Cardiac fibroblast (primary cell): Measurements from ENCODE around the gene ITIH2.

ENCODE experiments used
- DNase-seq, 2 donors: peaks; one replicate each; pipeline versions ENCODE4 v3.0.0 to v3.0.0-alpha.2; 2010; ENCODE audit warnings: low read depth in 2 of 2
- H3K4me3 ChIP-seq, 2 donors: replicated peaks in 1 of 2; 1 replicate in 1 of 2; 2 replicates in 1 of 2; pipeline ENCODE4 v1.5.1; 2011; ENCODE audit warnings: low read depth in 2 of 2, low read length in 2 of 2, mild to moderate bottlenecking in 2 of 2, moderate library complexity in 1 of 2
- TF ChIP-seq, protein P1 (sequence below): IDR thresholded peaks from one replicate; pipeline ENCODE4 v1.5.1; 2011; ENCODE audit warnings: low read depth, mild to moderate bottlenecking, low read length, inconsistent platforms

Gene ITIH2

DNA sequence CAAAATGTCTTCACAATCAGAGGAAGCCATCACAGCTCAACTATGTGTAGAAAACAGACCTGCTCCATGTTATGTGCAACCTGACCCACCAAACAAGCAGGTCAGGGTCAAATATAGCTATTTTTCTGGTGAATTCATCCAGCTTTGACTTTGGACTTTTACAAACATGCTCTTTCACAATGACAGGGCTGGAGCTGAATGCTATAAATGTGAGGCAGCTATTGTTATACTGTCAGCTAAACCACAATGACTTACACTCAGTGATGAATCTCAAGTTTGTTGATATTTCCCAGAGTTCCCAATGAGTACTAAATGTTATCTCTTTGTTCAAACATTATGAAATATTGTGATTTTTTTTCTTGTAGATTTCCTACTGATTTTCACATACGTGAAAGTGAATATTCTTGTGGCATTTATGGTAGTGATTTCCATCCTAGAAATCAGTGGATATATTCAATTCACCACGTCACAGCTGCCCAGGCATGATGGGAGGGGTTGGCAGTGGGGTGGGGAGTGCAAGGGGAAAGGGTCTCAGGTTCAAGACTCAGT lies 2.5 kb upstream of the ITIH2 start:
- peak in 1 of 2 donors; percentile 67 for DNase-seq
- TF ChIP-seq, protein P1, sequence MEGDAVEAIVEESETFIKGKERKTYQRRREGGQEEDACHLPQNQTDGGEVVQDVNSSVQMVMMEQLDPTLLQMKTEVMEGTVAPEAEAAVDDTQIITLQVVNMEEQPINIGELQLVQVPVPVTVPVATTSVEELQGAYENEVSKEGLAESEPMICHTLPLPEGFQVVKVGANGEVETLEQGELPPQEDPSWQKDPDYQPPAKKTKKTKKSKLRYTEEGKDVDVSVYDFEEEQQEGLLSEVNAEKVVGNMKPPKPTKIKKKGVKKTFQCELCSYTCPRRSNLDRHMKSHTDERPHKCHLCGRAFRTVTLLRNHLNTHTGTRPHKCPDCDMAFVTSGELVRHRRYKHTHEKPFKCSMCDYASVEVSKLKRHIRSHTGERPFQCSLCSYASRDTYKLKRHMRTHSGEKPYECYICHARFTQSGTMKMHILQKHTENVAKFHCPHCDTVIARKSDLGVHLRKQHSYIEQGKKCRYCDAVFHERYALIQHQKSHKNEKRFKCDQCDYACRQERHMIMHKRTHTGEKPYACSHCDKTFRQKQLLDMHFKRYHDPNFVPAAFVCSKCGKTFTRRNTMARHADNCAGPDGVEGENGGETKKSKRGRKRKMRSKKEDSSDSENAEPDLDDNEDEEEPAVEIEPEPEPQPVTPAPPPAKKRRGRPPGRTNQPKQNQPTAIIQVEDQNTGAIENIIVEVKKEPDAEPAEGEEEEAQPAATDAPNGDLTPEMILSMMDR, result no peak
- no peak overlapping the region for H3K4me3 ChIP-seq

DNA sequence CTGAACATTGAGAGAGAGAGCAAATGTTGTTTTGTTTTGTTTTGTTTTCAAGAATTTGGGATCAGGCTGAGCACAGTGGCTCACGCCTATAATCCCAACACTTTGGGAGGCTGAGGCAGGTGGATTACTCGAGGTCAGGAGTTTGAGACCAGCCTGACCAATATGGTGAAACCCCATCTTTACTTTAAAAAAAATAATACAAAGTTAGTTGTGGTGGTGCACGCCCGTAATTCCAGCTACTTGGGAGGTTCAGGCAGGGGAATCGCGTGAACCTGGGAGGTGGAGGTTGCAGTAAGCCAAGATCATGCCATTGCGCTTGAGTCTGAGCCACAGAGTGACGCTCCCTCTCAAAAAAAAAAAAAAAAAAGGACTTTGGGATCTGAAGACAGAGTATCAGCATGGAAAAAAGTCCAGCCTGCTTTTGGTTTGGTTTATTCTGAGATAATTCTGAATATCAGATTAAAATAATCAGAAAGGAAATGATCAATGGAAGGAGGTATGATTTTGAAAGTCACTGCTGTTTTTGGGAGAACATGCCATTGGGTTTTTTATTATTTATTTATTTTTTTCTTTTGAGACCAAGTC lies 1.9 kb upstream of the ITIH2 start:
- no peak overlapping the region for H3K4me3 ChIP-seq
- DNase-seq, result no peak
- TF ChIP-seq, protein P1, result no peak

DNA sequence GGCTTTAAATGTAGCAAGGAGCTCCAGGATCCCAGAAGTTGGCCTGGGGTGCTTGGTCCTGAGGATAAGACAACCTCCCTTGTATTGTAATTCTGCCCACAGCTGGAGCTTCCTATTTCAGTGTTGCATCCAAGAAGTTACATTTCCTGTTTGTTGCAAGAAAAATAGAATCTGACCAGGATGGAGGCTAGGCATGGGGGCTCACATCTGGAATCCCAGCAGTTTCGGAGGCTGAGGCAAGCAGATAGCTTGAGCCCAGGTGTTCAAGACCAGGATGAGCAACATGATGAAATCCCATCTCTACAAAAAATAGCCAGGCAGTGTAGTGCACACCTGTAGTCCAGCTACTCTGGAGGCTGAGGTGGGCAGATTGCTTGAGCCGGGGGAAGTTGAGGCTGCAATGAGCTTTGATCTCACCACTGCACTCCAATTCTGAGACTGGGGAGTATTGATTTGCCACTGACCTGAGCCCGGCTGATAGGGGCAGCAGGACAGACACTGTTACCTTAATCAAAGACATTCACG lies 766 bp upstream of the ITIH2 start:
- DNase-seq, result no peak
- H3K4me3 ChIP-seq, result no peak overlapping the region
- TF ChIP-seq, protein P1, result no peak

DNA sequence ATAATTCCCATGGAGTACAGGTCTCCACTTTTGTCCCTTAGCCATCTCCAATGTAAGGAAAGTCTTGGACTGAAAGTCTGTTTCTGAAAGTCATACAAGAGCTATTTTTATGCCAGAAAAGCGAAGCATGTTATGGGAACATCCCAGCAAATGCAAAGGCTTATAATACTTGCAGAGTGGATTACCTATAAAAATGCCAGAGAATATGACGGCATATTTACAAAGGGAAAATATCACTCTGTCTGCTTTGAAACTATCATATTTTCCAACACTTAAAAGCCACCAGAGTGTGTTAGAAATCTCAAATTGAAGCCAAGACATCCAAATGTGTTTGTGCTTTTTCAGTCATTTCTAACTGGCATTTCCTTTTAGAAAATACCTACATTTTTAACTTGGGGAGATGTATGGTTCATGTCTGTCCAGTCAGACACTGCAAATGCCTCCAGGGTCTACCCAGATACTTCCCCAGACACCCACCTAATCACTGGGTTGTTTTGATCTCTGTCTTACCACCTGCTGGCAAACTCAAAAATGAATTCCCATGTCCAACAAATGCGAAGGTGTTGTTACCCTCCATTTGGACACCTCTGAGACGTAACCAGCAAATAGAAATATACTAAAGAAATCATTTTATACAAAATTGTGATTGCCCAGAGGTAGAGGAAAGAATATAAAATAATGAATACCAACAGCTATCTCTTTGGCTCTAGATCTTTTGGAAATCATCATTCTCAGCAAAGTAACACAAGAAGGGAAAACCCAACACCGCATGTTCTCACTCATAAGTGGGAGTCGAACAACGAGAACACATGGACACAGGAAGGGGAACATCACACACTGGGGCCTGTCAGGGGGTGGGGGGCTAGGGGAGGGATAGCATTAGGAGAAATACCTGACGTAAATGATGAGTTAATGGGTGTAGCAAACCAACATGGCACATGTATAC lies 1.2 kb downstream of the ITIH2 start:
- no peak overlapping the region for H3K4me3 ChIP-seq
- no peak for DNase-seq
- TF ChIP-seq, protein P1, result no peak

DNA sequence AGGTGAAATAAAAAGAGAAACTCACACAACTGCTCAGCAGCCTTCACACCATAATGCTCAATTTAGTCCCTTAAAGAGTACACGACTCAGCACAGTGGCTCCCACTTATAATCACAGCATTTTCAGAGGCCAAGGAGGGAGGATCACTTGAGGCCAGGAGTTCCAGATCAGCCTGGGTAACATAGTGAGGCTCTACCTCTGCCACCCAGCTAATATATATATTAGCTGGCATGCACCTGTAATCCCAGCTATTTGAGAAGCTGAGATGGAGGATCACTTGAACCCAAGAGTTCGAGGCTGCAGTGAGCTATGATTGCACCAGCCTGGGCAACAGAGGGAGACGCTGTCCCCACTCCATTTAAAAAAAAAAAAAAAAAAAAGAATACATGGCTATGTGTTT lies 2.2 kb downstream of the ITIH2 start:
- TF ChIP-seq, protein P1, result no peak
- H3K4me3 ChIP-seq, result no peak overlapping the region

DNA sequence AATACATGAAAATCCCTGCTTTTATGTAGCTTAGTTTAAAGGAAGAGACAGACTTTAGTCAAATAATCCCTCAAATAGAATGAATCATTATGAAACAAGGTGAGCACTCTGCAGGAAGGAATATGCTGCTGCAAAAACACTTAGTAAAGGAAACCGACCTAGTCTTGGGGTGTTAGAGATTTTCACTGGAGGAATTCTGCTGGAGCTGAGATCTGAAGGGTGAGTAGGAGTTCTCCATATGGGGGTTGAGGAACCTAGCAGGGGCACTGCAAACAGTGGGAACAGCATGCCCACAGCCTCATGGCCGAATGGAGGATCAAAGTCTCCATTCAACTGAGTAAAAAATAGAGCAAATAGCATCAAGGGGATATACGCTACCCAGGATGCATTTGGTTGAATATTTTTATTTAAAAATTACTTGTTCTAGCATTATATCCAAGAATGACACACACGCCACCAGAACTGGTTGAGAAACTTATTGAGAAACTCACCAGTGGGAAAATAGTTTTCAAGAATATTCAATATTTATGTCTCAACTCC lies 3.5 kb downstream of the ITIH2 start:
- no peak for DNase-seq
- H3K4me3 ChIP-seq, result no peak overlapping the region
- TF ChIP-seq, protein P1, result no peak

More for the DNA sequence above, 2.2 kb downstream of the ITIH2 start:
- no peak for DNase-seq
